NCI-H1092 (cell line): ENCODE results near the gene NUDT22.

Experiments
- DNase-seq: peaks from one replicate; lab custom pipeline; 2025; lab: John Stamatoyannopoulos, UW

The NUDT22 gene

DNA sequence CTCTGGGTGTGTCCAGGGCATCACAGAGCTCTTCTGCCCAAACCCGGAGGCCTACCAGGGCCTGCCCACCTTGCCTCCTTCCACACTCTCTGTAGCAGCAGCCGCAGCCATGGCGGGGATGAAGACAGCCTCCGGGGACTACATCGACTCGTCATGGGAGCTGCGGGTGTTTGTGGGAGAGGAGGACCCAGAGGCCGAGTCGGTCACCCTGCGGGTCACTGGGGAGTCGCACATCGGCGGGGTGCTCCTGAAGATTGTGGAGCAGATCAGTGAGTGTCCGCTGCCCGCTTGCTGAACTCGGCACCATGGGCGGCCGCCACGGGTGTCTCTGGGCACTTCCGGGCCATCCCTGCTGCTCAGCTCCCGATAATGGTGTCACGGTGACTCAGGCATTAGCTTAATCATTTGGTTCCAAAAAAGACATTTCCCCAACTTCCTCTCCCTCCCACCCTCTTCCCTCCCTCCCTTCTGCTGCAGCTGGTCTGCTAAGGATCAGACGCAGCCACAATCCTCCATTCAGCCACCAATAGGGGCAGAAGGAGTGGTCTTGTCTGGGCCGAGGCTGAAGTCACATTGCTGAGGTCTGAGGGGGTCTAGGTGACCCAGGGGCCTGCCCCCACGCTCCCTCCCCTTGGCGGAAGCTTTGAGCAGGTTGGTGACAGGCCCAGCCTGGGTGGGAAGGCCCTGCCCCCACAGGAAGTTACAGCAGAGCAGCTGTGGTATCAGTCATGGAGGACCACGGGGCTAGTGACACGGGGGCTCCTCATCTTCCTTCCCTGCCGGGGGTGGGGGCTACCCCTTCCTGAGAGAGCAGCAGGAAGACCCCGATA is 18.6 kb upstream of the NUDT22 start:
- no peak for DNase-seq

GRCh38 chr11:64208086-64208795 is 17.8 kb upstream of the NUDT22 start:
- DNase-seq, result no peak

DNA sequence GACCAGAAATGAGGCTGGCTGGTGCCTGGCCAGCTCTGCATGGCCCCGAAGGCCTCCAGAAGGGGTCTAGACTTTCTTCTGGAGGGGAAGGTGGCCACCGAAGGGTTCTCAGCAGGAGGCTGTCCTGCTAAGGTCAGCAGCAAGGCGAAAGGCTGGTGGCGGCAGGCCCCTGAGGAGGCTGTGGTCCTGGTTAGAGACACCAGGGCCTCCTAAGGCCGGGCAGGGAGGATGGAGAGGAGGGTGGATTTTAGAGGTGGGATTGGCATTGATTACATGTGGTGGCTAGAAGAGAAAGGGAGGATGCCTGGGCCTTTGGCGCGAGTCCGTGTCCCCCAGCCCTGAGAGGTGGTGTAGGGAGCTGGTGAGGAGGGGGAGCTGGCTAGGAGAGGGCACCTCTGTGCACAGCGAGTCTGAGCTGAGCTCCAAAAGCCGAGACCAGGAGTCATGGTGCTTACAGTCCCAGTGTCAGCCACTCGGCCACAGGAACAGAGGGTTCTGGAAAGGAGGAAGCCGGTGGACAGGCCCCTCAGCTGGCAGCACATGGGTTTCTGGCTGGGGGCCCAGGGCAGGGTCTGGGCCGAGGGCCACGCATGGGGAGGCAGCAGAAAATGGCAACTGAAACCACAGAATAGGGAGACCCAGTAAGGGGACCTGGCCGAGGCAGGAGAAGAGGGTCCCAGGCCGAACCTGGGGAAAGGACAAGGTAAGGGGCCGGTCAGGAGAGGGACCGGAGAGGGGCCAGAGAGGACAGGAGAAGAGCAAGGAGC is 17.1 kb upstream of the NUDT22 start:
- DNase-seq, result no peak

GRCh38 chr11:64209563-64209843 is 16.6 kb upstream of the NUDT22 start:
- DNase-seq, result no peak

GRCh38 chr11:64210301-64211020 is 15.6 kb upstream of the NUDT22 start:
- DNase-seq, result no peak

GRCh38 chr11:64211181-64211872 is 14.7 kb upstream of the NUDT22 start:
- no peak for DNase-seq

GRCh38 chr11:64216879-64217278 is 9.2 kb upstream of the NUDT22 start:
- DNase-seq, result no peak

- DNase-seq, result peak; percentile 77
Measured at GRCh38 chr11:64218628-64219353, 7.3 kb upstream of the NUDT22 start.

DNA sequence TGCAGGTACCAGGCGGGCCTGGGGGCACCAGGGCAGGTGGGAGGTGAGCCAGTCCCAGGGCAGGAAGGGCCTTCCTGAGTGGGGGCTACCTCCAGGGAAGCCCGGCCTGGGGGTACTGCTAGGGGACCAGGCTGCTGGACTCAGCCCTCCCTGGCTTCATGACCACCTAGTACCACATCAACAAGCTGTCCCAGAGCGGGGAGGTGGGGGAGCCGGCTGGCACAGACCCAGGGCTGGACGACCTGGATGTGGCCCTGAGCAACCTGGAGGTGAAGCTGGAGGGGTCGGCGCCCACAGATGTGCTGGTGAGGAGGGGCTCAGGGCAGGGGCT is 6.8 kb upstream of the NUDT22 start:
- DNase-seq, result no peak

DNA sequence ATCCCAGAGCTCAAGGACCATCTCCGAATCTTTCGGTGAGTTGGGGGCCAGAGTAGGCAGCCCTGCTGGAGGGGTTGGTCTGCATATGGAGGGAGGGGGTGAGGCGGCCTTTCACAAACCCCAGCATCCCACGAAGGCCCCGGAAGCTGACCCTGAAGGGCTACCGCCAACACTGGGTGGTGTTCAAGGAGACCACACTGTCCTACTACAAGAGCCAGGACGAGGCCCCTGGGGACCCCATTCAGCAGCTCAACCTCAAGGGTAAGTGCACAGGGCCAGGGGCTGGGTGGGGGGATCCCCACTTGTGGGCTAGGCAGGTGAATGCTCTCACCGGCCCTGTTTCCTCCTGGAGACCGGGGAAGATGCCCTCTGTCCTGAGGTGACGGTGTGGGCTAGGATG is 6.3 kb upstream of the NUDT22 start:
- DNase-seq, result no peak

GRCh38 chr11:64220271-64220670 is 5.8 kb upstream of the NUDT22 start:
- DNase-seq, result no peak

DNA sequence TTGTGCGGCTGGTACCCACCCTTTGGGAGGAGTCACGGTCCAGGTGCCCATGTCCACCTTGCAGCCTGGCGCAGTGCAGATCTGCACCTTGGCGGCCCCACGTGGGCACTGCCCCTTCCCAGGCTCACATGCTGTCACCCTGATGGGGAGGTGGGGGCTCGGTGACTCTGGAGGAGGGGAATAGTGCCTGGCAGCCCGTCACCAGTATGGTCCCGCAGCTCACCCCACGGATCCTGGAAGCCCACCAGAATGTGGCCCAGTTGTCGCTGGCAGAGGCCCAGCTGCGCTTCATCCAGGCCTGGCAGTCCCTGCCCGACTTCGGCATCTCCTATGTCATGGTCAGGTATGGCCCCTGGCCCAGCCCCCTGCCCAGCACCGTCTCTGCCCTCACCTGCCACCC is 5.3 kb upstream of the NUDT22 start:
- no peak for DNase-seq

GRCh38 chr11:64222651-64223000 is 3.4 kb upstream of the NUDT22 start:
- DNase-seq, result peak; percentile 33

DNA sequence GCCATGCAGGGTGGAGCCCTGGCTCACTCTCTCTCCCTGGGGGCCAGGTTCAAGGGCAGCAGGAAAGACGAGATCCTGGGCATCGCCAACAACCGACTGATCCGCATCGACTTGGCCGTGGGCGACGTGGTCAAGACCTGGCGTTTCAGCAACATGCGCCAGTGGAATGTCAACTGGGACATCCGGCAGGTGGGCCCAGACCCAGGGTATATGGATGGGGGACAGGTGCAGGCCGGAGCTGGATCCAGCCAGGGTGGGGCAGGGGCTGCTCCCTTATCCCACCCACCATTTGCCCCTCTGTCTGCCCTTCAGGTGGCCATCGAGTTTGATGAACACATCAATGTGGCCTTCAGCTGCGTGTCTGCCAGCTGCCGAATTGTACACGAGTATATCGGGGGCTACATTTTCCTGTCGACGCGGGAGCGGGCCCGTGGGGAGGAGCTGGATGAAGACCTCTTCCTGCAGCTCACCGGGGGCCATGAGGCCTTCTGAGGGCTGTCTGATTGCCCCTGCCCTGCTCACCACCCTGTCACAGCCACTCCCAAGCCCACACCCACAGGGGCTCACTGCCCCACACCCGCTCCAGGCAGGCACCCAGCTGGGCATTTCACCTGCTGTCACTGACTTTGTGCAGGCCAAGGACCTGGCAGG is 2.9 kb upstream of the NUDT22 start:
- no peak for DNase-seq

DNA sequence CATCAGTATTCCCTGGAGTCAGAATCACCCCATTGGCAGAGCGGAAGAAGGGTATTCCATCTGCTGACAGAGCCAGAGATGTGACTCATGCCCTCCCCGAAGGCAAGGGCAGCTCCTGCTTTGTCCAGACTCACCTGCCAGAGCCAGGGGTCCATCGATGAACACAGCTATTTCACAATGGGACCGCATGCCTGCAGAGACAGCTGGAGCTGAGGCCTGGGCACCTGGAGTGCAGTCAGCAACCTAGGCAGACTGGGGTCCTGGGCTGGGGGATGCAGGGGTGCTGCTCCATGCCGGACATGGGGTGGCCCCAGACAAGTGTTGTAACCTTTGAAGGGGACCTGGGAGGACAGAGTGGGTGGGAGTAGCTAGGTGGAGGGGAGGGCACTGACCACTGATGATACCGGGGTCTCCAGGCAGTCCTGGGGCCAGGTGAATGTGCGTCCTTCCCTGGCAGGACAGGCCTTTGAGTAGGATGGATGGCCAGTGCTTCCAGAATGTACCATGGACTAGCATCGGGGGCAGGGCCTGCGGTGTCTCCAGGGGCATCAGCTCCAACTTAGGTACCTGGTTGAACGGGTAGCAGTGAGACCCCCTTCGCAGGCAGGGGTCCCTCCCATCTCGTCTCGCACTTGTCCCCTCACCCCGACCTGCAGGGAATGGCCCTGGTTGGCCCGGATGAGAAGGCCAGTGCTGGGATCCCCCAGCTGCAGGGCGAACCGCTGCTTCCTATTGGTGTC is 1.8 kb upstream of the NUDT22 start:
- no peak for DNase-seq

- DNase-seq, result no peak
Measured at GRCh38 chr11:64224891-64225607, 1.0 kb upstream of the NUDT22 start.

DNA sequence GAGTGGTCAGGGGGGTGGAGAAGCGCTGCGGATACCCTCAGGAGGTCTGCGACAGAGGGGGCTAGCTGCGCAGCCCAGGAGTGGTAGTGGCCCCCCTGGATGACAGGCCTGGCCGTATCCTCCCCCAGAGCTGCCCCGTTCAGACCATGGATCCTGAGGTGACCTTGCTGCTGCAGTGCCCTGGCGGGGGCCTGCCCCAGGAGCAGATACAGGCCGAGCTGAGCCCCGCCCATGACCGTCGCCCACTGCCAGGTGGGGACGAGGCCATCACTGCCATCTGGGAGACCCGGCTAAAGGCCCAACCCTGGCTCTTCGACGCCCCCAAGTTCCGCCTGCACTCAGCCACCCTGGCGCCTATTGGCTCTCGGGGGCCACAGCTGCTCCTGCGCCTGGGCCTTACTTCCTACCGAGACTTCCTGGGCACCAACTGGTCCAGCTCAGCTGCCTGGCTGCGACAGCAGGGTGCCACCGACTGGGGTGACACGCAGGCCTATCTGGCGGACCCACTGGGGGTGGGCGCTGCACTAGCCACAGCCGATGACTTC is 505 bp downstream of the NUDT22 start:
- DNase-seq, result peak; percentile 53

DNA sequence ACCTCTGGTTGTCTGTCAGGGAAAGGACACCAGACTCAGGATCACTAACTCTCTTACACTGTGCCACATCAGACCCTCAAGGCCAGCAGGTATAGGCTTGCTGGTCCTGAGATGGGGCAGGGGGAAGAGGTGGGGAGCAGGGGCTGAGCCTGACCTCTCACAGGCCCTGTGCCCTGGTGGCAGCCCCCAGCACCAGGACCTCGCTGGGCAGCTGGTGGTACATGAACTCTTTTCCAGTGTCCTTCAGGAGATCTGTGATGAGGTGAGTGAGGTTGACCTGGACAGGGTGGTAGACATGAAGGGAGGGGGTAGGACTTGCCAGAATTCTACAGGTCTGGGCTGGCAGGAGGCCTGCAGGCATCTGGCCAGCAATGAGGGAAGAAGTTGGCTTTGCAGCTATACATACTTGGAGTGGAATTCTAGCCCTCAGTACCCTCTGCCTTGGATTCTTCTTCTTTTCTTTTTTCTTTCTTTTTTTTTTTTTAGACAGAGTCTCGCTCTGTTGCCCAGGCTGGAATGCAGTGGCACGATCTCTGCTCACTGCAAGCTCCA is 1.4 kb downstream of the NUDT22 start:
- DNase-seq, result no peak
